Upper lobe of left lung (tissue), 4 donors: Measurements from ENCODE around the gene TYMS.

Source experiments
- POLR2A ChIP-seq, 4 donors: fragments of 450-650 bp; IDR thresholded peaks; one replicate each; pipeline ENCODE4 v1.5.1; 2016 to 2017; ENCODE audit warnings: antibody characterized with exemption in 4 of 4, mild to moderate bottlenecking in 2 of 4
- TF ChIP-seq, protein P1 (sequence below), 6 experiments: fragments of 450-650 bp in 4 of 6; fragments of 200-600 bp in 2 of 6; sonication (generic) in 2 of 6; IDR thresholded peaks; one replicate each; pipeline ENCODE4 v1.5.1; 2016 to 2019; ENCODE audit warnings: antibody characterized with exemption in 6 of 6

- TF ChIP-seq, protein P1, sequence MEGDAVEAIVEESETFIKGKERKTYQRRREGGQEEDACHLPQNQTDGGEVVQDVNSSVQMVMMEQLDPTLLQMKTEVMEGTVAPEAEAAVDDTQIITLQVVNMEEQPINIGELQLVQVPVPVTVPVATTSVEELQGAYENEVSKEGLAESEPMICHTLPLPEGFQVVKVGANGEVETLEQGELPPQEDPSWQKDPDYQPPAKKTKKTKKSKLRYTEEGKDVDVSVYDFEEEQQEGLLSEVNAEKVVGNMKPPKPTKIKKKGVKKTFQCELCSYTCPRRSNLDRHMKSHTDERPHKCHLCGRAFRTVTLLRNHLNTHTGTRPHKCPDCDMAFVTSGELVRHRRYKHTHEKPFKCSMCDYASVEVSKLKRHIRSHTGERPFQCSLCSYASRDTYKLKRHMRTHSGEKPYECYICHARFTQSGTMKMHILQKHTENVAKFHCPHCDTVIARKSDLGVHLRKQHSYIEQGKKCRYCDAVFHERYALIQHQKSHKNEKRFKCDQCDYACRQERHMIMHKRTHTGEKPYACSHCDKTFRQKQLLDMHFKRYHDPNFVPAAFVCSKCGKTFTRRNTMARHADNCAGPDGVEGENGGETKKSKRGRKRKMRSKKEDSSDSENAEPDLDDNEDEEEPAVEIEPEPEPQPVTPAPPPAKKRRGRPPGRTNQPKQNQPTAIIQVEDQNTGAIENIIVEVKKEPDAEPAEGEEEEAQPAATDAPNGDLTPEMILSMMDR (IDR thresholded peaks at IDR 0.05) = no peak
- no peak for TF ChIP-seq POLR2A (IDR thresholded peaks at IDR 0.05)
Measured at GRCh38 chr18:709771-710170, 52.3 kb downstream of the TYMS start.
